H9 (cell line): Measurements from ENCODE around the gene MUS81. TPM values are rescaled to one million over a fixed set of nuclear protein-coding genes. Genes with fewer than 3 reads are reported as not detected.
A peak's percentile ranks its signal among the peaks of the same experiment; 100 is the strongest.

Source experiments
- DNase-seq: peaks from one replicate; pipeline ENCODE4 v3.0.0-alpha.2; 2017
- H2AFZ ChIP-seq: one replicate; pipeline ENCODE4 v1.6.1; 2013; ENCODE audit warnings: mild to moderate bottlenecking, low read length, control low read depth, moderate library complexity
- H2AK5ac ChIP-seq: 2 replicates; pipeline ENCODE4 v1.6.1; 2013; ENCODE audit warnings: low read length, control low read depth, mixed read lengths; ENCODE audit not compliant: insufficient read length
- H2BK120ac ChIP-seq: one replicate; pipeline ENCODE4 v1.6.1; 2013; ENCODE audit warnings: low read depth, mild to moderate bottlenecking, low read length, control low read depth, inconsistent platforms; ENCODE audit not compliant: poor library complexity, severe bottlenecking
- H2BK12ac ChIP-seq: 2 replicates; pipeline ENCODE4 v1.6.1; 2013; ENCODE audit warnings: low read length, control low read depth, mixed read lengths, low read depth; ENCODE audit not compliant: insufficient read length
- H2BK15ac ChIP-seq: 2 replicates; pipeline ENCODE4 v1.6.1; 2013; ENCODE audit warnings: low read depth, low read length, control low read depth
- H2BK20ac ChIP-seq: one replicate; pipeline ENCODE4 v1.6.1; 2013; ENCODE audit warnings: low read depth, mild to moderate bottlenecking, low read length, control low read depth, inconsistent platforms; ENCODE audit not compliant: poor library complexity, severe bottlenecking
- H2BK5ac ChIP-seq: 2 replicates; pipeline ENCODE4 v1.6.1; 2013; ENCODE audit warnings: low read length, control low read depth, mixed read lengths; ENCODE audit not compliant: insufficient read length
- H3K14ac ChIP-seq: 2 replicates; pipeline ENCODE4 v1.6.1; 2013; ENCODE audit warnings: low read length, control low read depth; ENCODE audit not compliant: insufficient read depth
- H3K18ac ChIP-seq: 2 replicates; pipeline ENCODE4 v1.6.1; 2013; ENCODE audit warnings: low read depth, mild to moderate bottlenecking, mixed read lengths, low read length, control low read depth; ENCODE audit not compliant: insufficient read length
- H3K23ac ChIP-seq: 2 replicates; pipeline ENCODE4 v1.6.1; 2013; ENCODE audit warnings: low read length, control low read depth, mixed read lengths, low read depth; ENCODE audit not compliant: insufficient read length
- H3K23me2 ChIP-seq: 2 replicates; pipeline ENCODE4 v1.6.1; 2013; ENCODE audit warnings: low read depth, mild to moderate bottlenecking, mixed read lengths, low read length, control low read depth; ENCODE audit not compliant: insufficient read length, poor library complexity, severe bottlenecking
- H3K27ac ChIP-seq: 2 replicates; pipeline ENCODE4 v1.5.1; 2013; ENCODE audit warnings: low read length, control low read depth, mixed read lengths, low read depth; ENCODE audit not compliant: insufficient read length
- H3K27me3 ChIP-seq: 2 replicates; pipeline ENCODE4 v1.6.1; 2013; ENCODE audit warnings: low read length, control low read depth, inconsistent platforms; ENCODE audit not compliant: insufficient read depth
- H3K4ac ChIP-seq: 2 replicates; pipeline ENCODE4 v1.6.1; 2013; ENCODE audit warnings: low read depth, mild to moderate bottlenecking, control low read depth, inconsistent platforms, low read length, moderate library complexity
- H3K4me1 ChIP-seq: 2 replicates; pipeline ENCODE4 v1.6.1; 2013; ENCODE audit warnings: low read length, control low read depth, inconsistent platforms; ENCODE audit not compliant: insufficient read depth
- H3K4me2 ChIP-seq: 2 replicates; pipeline ENCODE4 v1.6.1; 2013; ENCODE audit warnings: low read length, control low read depth, mixed read lengths; ENCODE audit not compliant: insufficient read length, insufficient read depth
- H3K56ac ChIP-seq: 2 replicates; pipeline ENCODE4 v1.6.1; 2013; ENCODE audit warnings: low read depth, mild to moderate bottlenecking, mixed read lengths, low read length, control low read depth; ENCODE audit not compliant: insufficient read length
- H3K79me1 ChIP-seq: 2 replicates; pipeline ENCODE4 v1.6.1; 2013; ENCODE audit warnings: low read depth, mild to moderate bottlenecking, moderate library complexity, low read length, control low read depth, inconsistent platforms; ENCODE audit not compliant: insufficient read depth, poor library complexity, severe bottlenecking
- H3K79me2 ChIP-seq: 2 replicates; pipeline ENCODE4 v1.6.1; 2013; ENCODE audit warnings: low read length, control low read depth, inconsistent platforms; ENCODE audit not compliant: insufficient read depth
- H3K9ac ChIP-seq: 2 replicates; pipeline ENCODE4 v1.6.1; 2013; ENCODE audit warnings: low read length, control low read depth, mixed read lengths; ENCODE audit not compliant: insufficient read length; ENCODE audit errors: extremely low read depth
- H3K9me3 ChIP-seq: one replicate; pipeline ENCODE4 v1.6.1; 2013; ENCODE audit warnings: low read depth, low read length, inconsistent platforms; ENCODE audit not compliant: control insufficient read depth
- H3T11ph ChIP-seq: one replicate; pipeline ENCODE4 v1.6.1; 2013; ENCODE audit warnings: mild to moderate bottlenecking, low read length, control low read depth, inconsistent platforms
- H4K20me1 ChIP-seq: one replicate; pipeline ENCODE4 v1.6.1; 2013; ENCODE audit not compliant: control insufficient read depth, insufficient read length, insufficient read depth
- H4K5ac ChIP-seq: 2 replicates; pipeline ENCODE4 v1.6.1; 2013; ENCODE audit warnings: low read depth, mild to moderate bottlenecking, mixed read lengths, low read length, control low read depth; ENCODE audit not compliant: insufficient read length
- H4K8ac ChIP-seq: replicated peaks from 2 replicates; pipeline ENCODE4 v1.6.1; 2013; ENCODE audit warnings: low read length, control low read depth, mixed read lengths, low read depth; ENCODE audit not compliant: insufficient read length
- H4K91ac ChIP-seq: 2 replicates; pipeline ENCODE4 v1.6.1; 2013; ENCODE audit warnings: low read depth, mild to moderate bottlenecking, moderate library complexity, mixed read lengths, low read length, control low read depth; ENCODE audit not compliant: insufficient read length
- H3K27ac Mint-ChIP-seq, 3 experiments: 2 replicates in 2 of 3; 3 replicates in 1 of 3; pipeline ENCODE4 v1.8.0; 2020 to 2021; ENCODE audit warnings: mixed read lengths in 3 of 3, mild to moderate bottlenecking in 1 of 3, moderate library complexity in 1 of 3
- H3K27me3 Mint-ChIP-seq: 2 replicates; pipeline ENCODE4 v1.8.0; 2021; ENCODE audit warnings: low read depth, mild to moderate bottlenecking, moderate library complexity, mixed read lengths
- H3K36me3 Mint-ChIP-seq, 3 experiments: 2 replicates in 2 of 3; 3 replicates in 1 of 3; pipeline ENCODE4 v1.8.0; 2020 to 2021; ENCODE audit warnings: low read depth in 3 of 3, mixed read lengths in 3 of 3; ENCODE audit not compliant: insufficient read depth in 1 of 3
- H3K4me1 Mint-ChIP-seq, 2 experiments: 2 replicates each; pipeline ENCODE4 v1.8.0; 2020; ENCODE audit warnings: mixed read lengths in 2 of 2
- H3K4me3 Mint-ChIP-seq, 2 experiments: 2 replicates in 1 of 2; 3 replicates in 1 of 2; pipeline ENCODE4 v1.8.0; 2020 to 2021; ENCODE audit warnings: mild to moderate bottlenecking in 2 of 2, mixed read lengths in 2 of 2, moderate library complexity in 1 of 2
- H3K9me3 Mint-ChIP-seq, 2 experiments: 2 replicates in 1 of 2; 3 replicates in 1 of 2; pipeline ENCODE4 v1.8.0; 2020; ENCODE audit warnings: mild to moderate bottlenecking in 2 of 2, mixed read lengths in 2 of 2, moderate library complexity in 1 of 2
- CTCF ChIP-seq: fragments of 200-600 bp; sonication (generic); conservative IDR thresholded peaks from 3 replicates; pipeline ENCODE4 v1.8.0; 2021; ENCODE audit warnings: antibody characterized with exemption, mild to moderate bottlenecking
- WGBS: extraction: QIAGEN DNeasy Blood & Tissue Kit; methylation state at CpG from one replicate; pipeline ENCODE4 v1.1.7; 2013; ENCODE audit warnings: missing lambda C conversion rate, low lambda C conversion rate, mixed read lengths; ENCODE audit not compliant: insufficient read length; ENCODE audit errors: extremely low coverage; 5-methylcytosine and 5-hydroxymethylcytosine counted together
- total RNA-seq: library from RNA; stranded (reverse); gene quantifications from 2 replicates; pipeline ENCODE4 v1.2.1, GENCODE V29; 2021

Gene MUS81
- total RNA-seq, 1 experiment from 2014 or later: 49.2 TPM

- peaks cover 3 to 9% of the 10 kb centered on the region in 2 experiments; a peak in 2 of 5 replicates for H3K9me3 Mint-ChIP-seq
- H3K4me1 ChIP-seq: no peaks in the 10 kb centered on the region
- no peak overlapping the region for H3K27ac ChIP-seq
- peaks cover 47 to 58% (median 50%) of the 10 kb centered on the region in 3 experiments for H3K36me3 Mint-ChIP-seq
- no peaks in the 10 kb centered on the region for H3K9me3 ChIP-seq
- H3K4me2 ChIP-seq: no peak overlapping the region
- H4K8ac ChIP-seq: no peak overlapping the region
- no peaks in the 10 kb centered on the region for H3K27me3 ChIP-seq
- TF ChIP-seq CTCF: no peak
- no peak overlapping the region for H3T11ph ChIP-seq
- peaks cover 2% of the 10 kb centered on the region for H4K20me1 ChIP-seq
- no peak overlapping the region for H4K5ac ChIP-seq
- no CpG with 5 or more reads among the region's 15 CpGs for WGBS
- no peak overlapping the region for H3K56ac ChIP-seq
- no peak overlapping the region for H3K23ac ChIP-seq
- no peak overlapping the region for H3K14ac ChIP-seq
- H3K4me3 Mint-ChIP-seq: peak overlapping the region; percentile 86 to 89
- H3K9ac ChIP-seq: no peak overlapping the region
- peak; percentile 21 for DNase-seq
- H3K18ac ChIP-seq: no peak overlapping the region
- no peak overlapping the region for H2BK15ac ChIP-seq
- H3K79me2 ChIP-seq: peaks cover 14% of the 10 kb centered on the region; the same call in 1 of the 2 replicates
- H2AFZ ChIP-seq: no peak overlapping the region
- H3K27me3 Mint-ChIP-seq: peaks cover 3% of the 10 kb centered on the region
- peaks cover 25% of the 10 kb centered on the region in 2 experiments for H3K4me1 Mint-ChIP-seq
- H4K91ac ChIP-seq: no peak overlapping the region
- no peak overlapping the region for H2BK120ac ChIP-seq
- peaks cover 3% of the 10 kb centered on the region for H3K79me1 ChIP-seq
- no peak overlapping the region for H2AK5ac ChIP-seq
- H3K27ac Mint-ChIP-seq: peak overlapping the region in 2 of 3 experiments; percentile 13 to 87; a peak in 3 of 7 replicates
- peaks cover 20% of the 10 kb centered on the region for H3K23me2 ChIP-seq
- H2BK12ac ChIP-seq: no peak overlapping the region
- H2BK20ac ChIP-seq: no peak overlapping the region
- H2BK5ac ChIP-seq: no peak overlapping the region
- H3K4ac ChIP-seq: no peak overlapping the region
Measured at GRCh38 chr11:65854852-65855837, 5.1 kb upstream of the MUS81 start.
